GM19468 (cell line): ENCODE data around the gene C1orf94.
"Not testable (repeated sequence)": the region's sequence is repeated elsewhere in the genome, so short reads cannot be mapped to it uniquely, and the experiment has no call there.

Source experiments
- ATAC-seq: cut with Tn5 transposase; IDR thresholded peaks from one replicate; pipeline ENCODE4 v1.9.1; 2021; ENCODE audit warnings: mild to moderate bottlenecking, moderate library complexity, moderate number of reproducible peaks; ENCODE audit not compliant: unreplicated experiment; ENCODE audit errors: extremely low read depth

C1orf94 gene

GRCh38 chr1:34163792-34164731 is 12.6 kb upstream of the C1orf94 start:
- ATAC-seq = no peak

GRCh38 chr1:34164771-34165391 is 11.8 kb upstream of the C1orf94 start, which contains the start of gene CSMD2:
TSS of gene CSMD2 (minus strand) at chr1:34165230. CDS start at chr1:34165097, 133 bp downstream.
- no peak for ATAC-seq

- ATAC-seq = no peak
Measured at GRCh38 chr1:34165422-34165921, 11.2 kb upstream of the C1orf94 start.

GRCh38 chr1:34166191-34166624 is 10.5 kb upstream of the C1orf94 start:
- ATAC-seq = no peak

GRCh38 chr1:34166625-34167361 is 9.9 kb upstream of the C1orf94 start:
- ATAC-seq = no peak

- ATAC-seq = no peak
Measured at GRCh38 chr1:34167389-34167788, 9.3 kb upstream of the C1orf94 start.

- ATAC-seq = no peak
Measured at GRCh38 chr1:34175744-34176143, 963 bp upstream of the C1orf94 start.

- no peak for ATAC-seq
Measured at GRCh38 chr1:34178072-34178471, 1.4 kb downstream of the C1orf94 start.

- not testable (repeated sequence) for ATAC-seq
Measured at GRCh38 chr1:34183381-34183780, 6.7 kb downstream of the C1orf94 start.

GRCh38 chr1:34186741-34187494 is 10.2 kb downstream of the C1orf94 start:
- no peak for ATAC-seq

- no peak for ATAC-seq
Measured at GRCh38 chr1:34188418-34188817, 11.7 kb downstream of the C1orf94 start.

GRCh38 chr1:34188985-34189384 is 12.3 kb downstream of the C1orf94 start:
- no peak for ATAC-seq

GRCh38 chr1:34190692-34191091 is 14.0 kb downstream of the C1orf94 start:
- ATAC-seq = no peak

- no peak for ATAC-seq
Measured at GRCh38 chr1:34192621-34193020, 15.9 kb downstream of the C1orf94 start.

- no peak for ATAC-seq
Measured at GRCh38 chr1:34199927-34200326, 23.2 kb downstream of the C1orf94 start.

GRCh38 chr1:34212673-34213072 is 36.0 kb downstream of the C1orf94 start:
- no peak for ATAC-seq

- no peak for ATAC-seq
Measured at GRCh38 chr1:34213956-34214355, 37.2 kb downstream of the C1orf94 start.

- ATAC-seq = no peak
Measured at GRCh38 chr1:34231441-34231840, 54.7 kb downstream of the C1orf94 start.

GRCh38 chr1:34235594-34235993 is 58.9 kb downstream of the C1orf94 start:
- no peak for ATAC-seq

- no peak for ATAC-seq
Measured at GRCh38 chr1:34236089-34236488, 59.4 kb downstream of the C1orf94 start.
